ENCODE measurements around the gene MAPKAPK3.

MAPKAPK3 gene

GRCh38 chr3:50617096-50617791, at the start of gene MAPKAPK3:
Gene MAPKAPK3 (plus strand): TSS chr3:50617151. CDS start chr3:50617566, 415 bp downstream.
- DNase-seq (ENCODE audit: low spot score): no peak

GRCh38 chr3:50567386-50568167, 49.4 kb upstream of the MAPKAPK3 start, which contains the start of gene C3orf18:
Gene C3orf18 (minus strand): TSS chr3:50567747. CDS start chr3:50565699, 2,048 bp downstream.
- DNase-seq (ENCODE audit: low spot score): peak; percentile 77

GRCh38 chr3:50568947-50569749, 47.8 kb upstream of the MAPKAPK3 start, which contains the start of gene HEMK1:
Gene HEMK1 (plus strand): TSS chr3:50569522. CDS start chr3:50571105, 1,583 bp downstream.
- DNase-seq (ENCODE audit: low spot score): peak; percentile 97

GRCh38 chr3:50570508-50571279, 46.3 kb upstream of the MAPKAPK3 start:
- DNase-seq (ENCODE audit: low spot score): no peak

- DNase-seq (ENCODE audit: low spot score): no peak
These were observed 45.5 kb upstream of the MAPKAPK3 start for GRCh38 chr3:50571486-50571885.

- peak; percentile 41 for DNase-seq (ENCODE audit: low spot score)
These were observed 44.8 kb upstream of the MAPKAPK3 start for GRCh38 chr3:50572158-50572557.

- DNase-seq (ENCODE audit: low spot score): no peak
These were observed 44.1 kb upstream of the MAPKAPK3 start for GRCh38 chr3:50572801-50573371.

GRCh38 chr3:50573566-50574443, 43.1 kb upstream of the MAPKAPK3 start:
- DNase-seq (ENCODE audit: low spot score): no peak

- DNase-seq (ENCODE audit: low spot score): no peak
These were observed 42.5 kb upstream of the MAPKAPK3 start for GRCh38 chr3:50574444-50574831.

- DNase-seq (ENCODE audit: low spot score): no peak
These were observed 41.6 kb upstream of the MAPKAPK3 start for GRCh38 chr3:50575372-50575771.

GRCh38 chr3:50577348-50577747, 39.6 kb upstream of the MAPKAPK3 start:
- no peak for DNase-seq (ENCODE audit: low spot score)

- no peak for DNase-seq (ENCODE audit: low spot score)
These were observed 36.1 kb upstream of the MAPKAPK3 start for GRCh38 chr3:50580683-50581458.

- no peak for DNase-seq (ENCODE audit: low spot score)
These were observed 35.5 kb upstream of the MAPKAPK3 start for GRCh38 chr3:50581459-50581842.

- no peak for DNase-seq (ENCODE audit: low spot score)
These were observed 34.9 kb upstream of the MAPKAPK3 start for GRCh38 chr3:50582083-50582482.

- no peak for DNase-seq (ENCODE audit: low spot score)
These were observed 33.1 kb upstream of the MAPKAPK3 start for GRCh38 chr3:50583897-50584296.

GRCh38 chr3:50584391-50584790, 32.6 kb upstream of the MAPKAPK3 start:
- no peak for DNase-seq (ENCODE audit: low spot score)

GRCh38 chr3:50585919-50586762, 30.8 kb upstream of the MAPKAPK3 start:
- no peak for DNase-seq (ENCODE audit: low spot score)

GRCh38 chr3:50586763-50587070, 30.2 kb upstream of the MAPKAPK3 start:
- DNase-seq (ENCODE audit: low spot score): no peak

- DNase-seq (ENCODE audit: low spot score): no peak
These were observed 29.6 kb upstream of the MAPKAPK3 start for GRCh38 chr3:50587373-50587772.
